HG02588 (cell line): ENCODE measurements around the gene NOS3.
A peak's percentile ranks its signal among the peaks of the same experiment; 100 is the strongest.

Experiments used
- ATAC-seq: cut with Tn5 transposase; IDR thresholded peaks from one replicate; pipeline ENCODE4 v1.9.1; 2021; ENCODE audit warnings: mild to moderate bottlenecking, moderate library complexity; ENCODE audit not compliant: unreplicated experiment

The NOS3 gene

DNA sequence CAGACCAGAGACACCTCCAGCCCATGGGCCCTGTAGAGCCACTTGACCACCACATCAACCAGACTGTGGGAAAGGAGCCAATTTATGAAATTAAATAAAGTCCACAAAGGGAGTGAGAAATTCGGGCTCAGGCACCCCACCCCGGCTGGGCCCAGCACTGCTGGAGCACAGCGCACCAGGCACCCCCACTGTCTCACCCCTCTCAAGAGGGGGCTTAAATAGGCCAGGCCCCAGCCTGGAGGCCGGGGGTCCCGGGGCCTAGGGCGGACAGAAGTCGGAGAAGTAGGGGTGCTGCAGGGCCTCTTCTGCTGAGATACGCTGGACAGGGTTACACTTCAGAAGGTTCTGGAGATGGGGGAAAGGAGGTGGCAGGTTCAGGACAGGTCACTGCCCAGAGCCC, 62.9 kb downstream of the NOS3 start:
- no peak for ATAC-seq

DNA sequence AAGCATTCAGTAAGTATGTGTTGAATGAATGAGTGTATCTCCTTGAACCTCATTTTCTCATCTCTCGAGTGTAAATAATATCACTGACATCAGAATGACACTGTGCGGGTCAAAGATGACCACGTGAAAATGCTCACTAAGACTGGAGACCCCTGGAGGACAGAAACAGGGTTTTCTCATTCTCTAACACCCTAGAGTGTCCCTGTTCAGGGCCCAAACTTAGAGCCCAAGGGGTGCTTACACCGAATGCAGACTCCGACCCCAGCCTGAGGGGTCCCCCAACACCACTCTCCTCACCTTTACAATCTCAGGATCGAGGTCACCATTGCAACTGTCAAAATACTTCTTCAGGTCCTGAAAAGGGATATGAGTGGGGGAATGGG, 65.5 kb downstream of the NOS3 start:
- ATAC-seq: no peak

GRCh38 chr7:151056666-151057505, 66.1 kb downstream of the NOS3 start:
- no peak for ATAC-seq

DNA sequence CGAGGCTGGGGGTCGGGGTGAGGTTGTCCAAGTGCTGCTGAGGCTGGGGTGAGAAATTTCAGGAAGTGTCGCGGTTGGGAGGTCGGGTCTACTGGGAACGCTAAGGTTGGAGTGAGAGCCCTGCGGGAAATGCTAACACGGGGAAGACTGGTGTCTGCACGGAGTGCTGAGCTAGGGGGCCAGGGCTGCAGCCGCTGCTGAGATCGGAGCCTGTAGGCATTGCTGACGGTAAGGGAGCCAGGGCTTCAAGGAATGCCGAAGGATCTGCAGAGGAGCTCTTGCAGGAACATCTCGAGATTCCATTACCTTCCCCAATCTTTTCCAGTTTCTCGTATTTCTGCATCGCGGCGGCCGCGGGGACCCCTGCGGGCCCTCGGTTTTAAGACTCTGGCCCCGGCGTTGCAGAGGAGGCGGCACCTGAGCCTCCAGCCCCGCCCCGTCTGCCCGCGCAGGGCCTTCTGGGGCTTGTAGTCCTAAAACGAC, 66.7 kb downstream of the NOS3 start, which contains the start of gene CDK5:
Gene CDK5 (minus strand): TSS at position 392 of the 483 bp plus-strand sequence. CDS start 49 bp downstream, at position 343.
- ATAC-seq: peak; percentile 8

GRCh38 chr7:151057989-151058780, 67.4 kb downstream of the NOS3 start:
- ATAC-seq: peak; percentile 85

DNA sequence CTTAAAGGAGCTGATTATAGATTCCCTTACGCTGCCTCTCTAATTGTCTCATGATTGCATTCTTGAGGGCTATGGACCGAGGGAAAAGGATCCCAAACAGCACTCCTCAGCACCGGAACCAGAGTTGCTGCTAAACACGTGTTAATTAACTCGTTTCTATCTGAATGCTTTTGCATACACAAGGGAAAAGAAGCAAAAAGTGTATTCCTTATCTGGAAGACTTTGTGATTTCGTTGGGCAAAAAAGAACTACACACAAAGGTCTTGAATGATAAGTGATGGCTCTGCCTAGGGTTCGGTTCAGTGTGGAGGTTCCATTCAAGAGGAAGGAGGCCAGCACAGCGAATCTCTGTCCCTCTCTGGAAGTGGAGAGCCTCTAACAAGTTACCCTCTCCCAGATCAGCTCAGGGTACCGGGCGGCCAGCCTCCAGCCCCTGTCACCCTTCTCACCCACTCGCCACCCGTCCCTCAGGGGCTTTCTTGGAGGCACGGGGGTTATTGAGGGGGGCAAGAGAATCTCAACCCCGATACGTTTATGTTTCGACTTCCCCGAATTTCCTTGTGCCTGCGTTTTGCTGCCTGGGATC, 68.1 kb downstream of the NOS3 start:
- no peak for ATAC-seq

GRCh38 chr7:151059367-151060112, 68.7 kb downstream of the NOS3 start, which contains the start of gene SLC4A2:
SLC4A2 (plus strand) TSS chr7:151059589; CDS start chr7:151061988, 2,399 bp downstream.
- ATAC-seq: peak; percentile 34

- no peak for ATAC-seq
Measured at GRCh38 chr7:151060113-151060415, 69.2 kb downstream of the NOS3 start.

DNA sequence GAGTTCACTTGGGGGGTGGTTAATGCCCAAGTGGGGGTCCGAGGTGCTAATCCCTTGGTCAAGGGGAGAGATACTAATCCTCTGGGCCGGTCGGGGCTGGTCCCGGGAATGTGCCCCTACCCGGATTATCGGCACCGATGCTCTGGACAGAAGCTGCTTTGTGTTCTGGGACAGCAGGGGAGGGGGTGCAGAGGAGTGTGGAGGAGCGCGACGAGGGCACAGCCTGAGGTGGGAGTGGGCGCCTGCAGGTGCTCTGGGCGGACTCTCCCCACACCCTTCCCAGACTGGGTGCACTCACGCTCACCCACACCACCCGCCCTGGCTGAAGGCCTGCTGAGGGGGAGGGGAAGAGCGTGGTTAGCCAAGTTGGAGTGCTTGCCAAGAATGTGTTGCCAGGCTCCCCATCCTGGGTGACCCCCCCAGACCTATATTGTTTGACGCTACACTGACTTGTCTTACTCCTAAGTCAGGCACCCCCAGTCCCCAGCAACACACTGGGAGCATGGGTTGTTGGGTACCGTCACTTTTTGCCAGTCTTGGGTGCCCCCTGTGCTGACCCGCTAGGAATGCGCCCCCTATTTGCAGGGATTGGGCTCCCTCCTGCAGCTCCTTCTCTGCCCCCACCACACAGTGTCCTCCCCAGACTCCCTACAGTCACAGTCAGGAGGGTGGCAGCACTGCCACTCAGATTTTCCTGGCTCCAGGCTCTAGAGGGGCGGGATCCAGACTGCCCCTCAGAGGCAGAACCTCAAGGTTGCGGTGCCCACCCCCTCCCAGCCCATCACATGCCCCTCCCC, 69.8 kb downstream of the NOS3 start:
- no peak for ATAC-seq

DNA sequence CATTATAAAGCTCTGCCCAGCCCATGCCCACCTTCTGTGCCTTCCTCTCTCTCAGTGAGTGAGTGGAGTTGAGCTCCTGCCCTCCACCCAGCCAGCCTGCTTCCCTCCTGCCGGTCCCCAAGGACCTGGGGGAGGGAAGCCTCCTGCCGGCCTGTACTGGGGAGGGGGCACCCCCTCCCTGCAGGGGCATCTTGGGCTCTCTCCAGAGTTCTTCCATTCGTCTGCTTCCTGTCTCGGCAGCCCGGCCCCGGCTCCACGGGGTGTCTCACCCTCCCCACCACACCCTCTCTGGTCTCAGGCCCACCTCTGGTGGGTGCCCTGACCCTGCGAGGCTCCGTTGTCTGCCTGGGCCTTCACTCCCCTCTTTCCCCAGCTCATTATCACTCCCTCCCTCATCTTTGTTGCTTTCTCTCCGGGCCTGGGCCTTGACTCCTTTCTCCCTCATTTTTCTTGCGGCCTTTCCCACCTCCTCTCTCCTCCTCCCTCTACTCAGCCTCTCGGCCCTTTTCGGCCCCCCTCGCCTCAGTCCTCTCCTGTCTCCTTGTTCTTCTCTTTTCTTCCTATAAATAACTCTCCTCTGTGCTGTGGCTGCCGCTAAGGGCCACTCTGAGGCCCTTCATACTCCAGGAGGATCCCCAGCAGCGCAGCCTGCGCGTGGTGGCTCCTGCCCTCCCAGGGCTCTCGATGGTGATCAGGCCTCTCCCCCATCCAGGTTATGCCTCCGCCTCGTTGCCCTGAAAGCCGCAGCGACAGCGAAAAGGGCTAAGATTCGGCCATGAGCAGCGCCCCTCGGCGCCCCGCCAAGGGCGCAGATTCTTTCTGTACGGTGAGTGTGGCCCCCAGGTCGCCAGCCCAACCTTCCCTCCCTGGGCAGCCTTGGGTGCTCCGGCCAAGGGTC, 70.6 kb downstream of the NOS3 start:
- ATAC-seq: no peak

DNA sequence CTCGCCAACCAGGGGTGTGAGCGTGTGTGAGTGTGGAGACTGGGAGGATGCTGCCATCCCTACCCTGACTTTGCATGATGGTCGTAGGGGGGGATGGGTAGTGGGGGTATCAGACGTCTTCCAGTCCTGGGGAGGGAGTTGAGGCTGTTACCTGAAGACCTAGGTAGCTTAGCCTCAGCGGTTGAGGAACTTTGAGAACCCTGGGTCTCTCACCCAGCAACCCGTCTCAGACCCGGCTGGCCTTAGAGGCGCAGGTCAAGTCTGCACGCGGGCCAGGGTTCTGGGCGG, 71.2 kb downstream of the NOS3 start:
- ATAC-seq: no peak

DNA sequence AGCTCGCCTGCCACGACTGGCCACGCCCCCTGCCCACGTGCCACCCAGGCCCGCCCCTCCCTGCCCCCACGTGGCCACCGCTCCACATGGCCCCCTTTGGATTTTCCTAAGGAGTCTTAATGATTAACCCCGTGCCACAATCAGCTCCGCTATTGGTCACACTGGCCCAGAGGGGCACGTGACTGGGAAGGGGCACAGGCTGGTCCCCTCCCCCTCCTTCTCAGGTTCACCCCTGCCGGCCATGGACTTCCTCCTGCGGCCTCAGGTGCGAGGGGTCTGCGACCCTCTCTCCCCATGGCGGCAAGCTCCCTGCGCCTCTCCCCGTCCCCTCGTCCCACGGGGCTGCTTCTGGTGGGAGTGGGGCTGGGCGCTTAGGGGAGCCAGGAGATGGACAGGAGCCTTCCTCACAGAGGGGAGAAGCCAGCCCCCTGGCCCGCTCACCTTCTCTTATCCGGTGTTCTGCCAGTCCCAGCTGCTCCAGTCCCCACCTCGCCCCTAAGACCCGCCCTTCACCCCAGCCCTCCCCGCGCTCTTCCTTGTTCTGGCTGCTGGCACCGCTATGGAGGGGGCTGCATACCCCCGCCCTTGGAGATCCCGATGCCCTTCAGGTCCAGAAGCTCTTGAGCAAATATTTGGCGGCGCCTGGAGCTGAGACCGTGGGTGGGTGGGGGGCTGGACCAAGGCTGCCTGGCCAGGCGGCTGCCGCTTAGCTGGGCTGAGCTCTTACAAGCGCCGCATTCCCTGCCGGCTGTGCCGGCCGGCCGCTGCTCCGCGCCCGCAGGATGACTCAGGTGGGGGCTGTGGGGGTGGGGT, 71.8 kb downstream of the NOS3 start:
- ATAC-seq: no peak

DNA sequence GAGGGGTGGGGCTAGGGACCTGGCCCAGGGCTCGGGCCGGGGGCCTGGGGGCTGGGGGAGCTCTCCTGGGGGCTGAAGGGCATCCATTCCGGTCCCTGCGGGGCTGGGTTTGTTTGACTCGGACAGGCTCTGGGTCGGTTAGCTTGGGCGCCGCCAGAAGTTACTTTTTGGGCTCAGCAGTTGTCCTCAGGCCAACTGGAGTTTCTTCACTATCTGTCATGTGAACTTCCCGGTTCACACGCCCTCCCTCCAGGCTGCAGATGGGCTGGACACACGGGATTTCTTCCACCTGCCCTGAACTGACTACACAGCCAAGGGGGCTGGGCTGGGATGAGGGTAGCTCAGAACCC, 72.4 kb downstream of the NOS3 start:
- no peak for ATAC-seq
